Ovary (tissue), 9 donors: ENCODE data around the gene ANKRD31. TPM values are rescaled to one million over a fixed set of nuclear protein-coding genes. Genes with fewer than 3 reads are reported as not detected.
"Not testable (repeated sequence)": the region's sequence is repeated elsewhere in the genome, so short reads cannot be mapped to it uniquely, and the experiment has no call there.

Experiments used
- DNase-seq, 5 donors: peaks; one replicate each; pipeline ENCODE4 v3.0.0-alpha.2; 2019 to 2020
- H3K27ac ChIP-seq, 2 donors: fragments of 200-600 bp; one replicate each; pipeline versions ENCODE4 v1.5.1 to v1.8.0; 2019 to 2022
- H3K27me3 ChIP-seq: fragments of 200-600 bp; one replicate; pipeline ENCODE4 v1.8.0; 2022
- H3K36me3 ChIP-seq: fragments of 200-600 bp; sonication (generic); one replicate; pipeline ENCODE4 v1.5.1; 2019
- H3K4me1 ChIP-seq: one replicate; pipeline ENCODE4 v1.8.1; 2013; ENCODE audit warnings: mild to moderate bottlenecking, moderate library complexity; ENCODE audit not compliant: insufficient read depth
- H3K4me3 ChIP-seq: fragments of 200-600 bp; sonication (generic); one replicate; pipeline ENCODE4 v1.5.1; 2017
- H3K9me3 ChIP-seq, 2 donors: fragments of 200-600 bp in 1 of 2; sonication (generic) in 1 of 2; one replicate each; pipeline versions ENCODE4 v1.5.1 to v1.8.1; 2013 to 2019; ENCODE audit warnings: mild to moderate bottlenecking in 1 of 2, moderate library complexity in 1 of 2
- EP300 ChIP-seq: sonication (generic); formaldehyde crosslinking; IDR thresholded peaks from one replicate; pipeline ENCODE4 v1.6.1; 2017; ENCODE audit warnings: antibody characterized with exemption
- POLR2A ChIP-seq: fragments of 450-650 bp; IDR thresholded peaks from one replicate; pipeline ENCODE4 v1.6.1; 2017; ENCODE audit warnings: antibody characterized with exemption, mild to moderate bottlenecking, moderate library complexity
- WGBS, 3 donors: extraction: QIAGEN DNeasy Blood & Tissue Kit in 1 of 3; methylation state at CpG; one replicate each; pipeline versions ENCODE4 v1.1.5 to v1.1.7; 2013 to 2017; 5-methylcytosine and 5-hydroxymethylcytosine counted together
- intact Hi-C, 4 donors: fragments of 100-400 bp; cut with DNase I; formaldehyde crosslinking; loops; one replicate each; pipeline versions ENCODE4 v1.11.0 to v1.15.1; 2022 to 2023
- polyA plus RNA-seq, 2 donors: library from polyadenylated mRNA; stranded (reverse); fragments of 200-250 nt in 1 of 2; fragments of 350-450 nt in 1 of 2; fragmentation: Illumina TruSeq in 1 of 2; extraction: RNeasy Lipid Tissue Mini Kit (QIAGEN cat#74804) in 1 of 2; gene quantifications; one replicate each; pipeline ENCODE4 v1.2.3, GENCODE V29; 2013 to 2014
- total RNA-seq, 7 donors: library from RNA; depleted of rRNA in 2 of 7; stranded (reverse); fragments of >200 nt in 2 of 7; fragmentation: NEBNext Ultra II Directional in 3 of 7; extraction: Animal tissue kit (Norgen Biotek cat#: 25700) in 3 of 7; gene quantifications; one replicate each; pipeline versions ENCODE4 v1.1.0 to v1.2.4, GENCODE V29; 2016 to 2023
- TF ChIP-seq, protein P1 (sequence below), 3 donors: fragments of 450-650 bp in 2 of 3; fragments of 200-600 bp in 1 of 3; IDR thresholded peaks; one replicate each; pipeline versions ENCODE4 v1.5.1 to v1.8.0; 2016 to 2022; ENCODE audit warnings: antibody characterized with exemption in 3 of 3, mild to moderate bottlenecking in 1 of 3
- donor health status: DM: no; HTN: no; CAD: no; lungs with moderate emphysema.
- donor health status: DM: no; HTN: no; CAD: no.
- donor health status: Bipolar disorder and iron deficiency.
- donor health status: DM: yes; HTN: yes; CAD: no.
- donor health status: DM: no; HTN: no; CAD: no.
- donor health status: DM: yes; HTN: yes; CAD: no.

ANKRD31 gene
- total and polyA plus RNA-seq, 9 donors: 0.11 to 0.55 (median 0.36) TPM

DNA sequence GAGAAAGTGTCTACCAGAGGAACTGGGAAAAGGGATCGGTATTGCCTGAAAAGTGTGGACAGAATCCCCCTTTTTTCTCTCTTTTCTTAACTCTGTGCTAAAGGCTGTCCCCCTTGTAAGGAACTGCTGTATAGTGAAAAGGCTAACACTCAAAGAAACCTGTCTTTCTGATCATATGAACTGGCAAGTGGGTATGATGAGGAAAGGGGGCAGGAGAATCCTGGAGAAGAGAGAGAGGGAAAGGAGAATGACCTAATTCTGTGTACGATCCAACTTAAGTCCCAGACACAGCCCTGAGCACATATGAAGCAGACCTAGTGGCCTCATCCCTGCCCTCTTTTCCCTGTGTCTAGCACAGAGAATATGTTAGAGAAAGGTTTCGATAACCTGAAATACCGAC, 967 bp downstream of the ANKRD31 start:
- TF ChIP-seq, protein P1, sequence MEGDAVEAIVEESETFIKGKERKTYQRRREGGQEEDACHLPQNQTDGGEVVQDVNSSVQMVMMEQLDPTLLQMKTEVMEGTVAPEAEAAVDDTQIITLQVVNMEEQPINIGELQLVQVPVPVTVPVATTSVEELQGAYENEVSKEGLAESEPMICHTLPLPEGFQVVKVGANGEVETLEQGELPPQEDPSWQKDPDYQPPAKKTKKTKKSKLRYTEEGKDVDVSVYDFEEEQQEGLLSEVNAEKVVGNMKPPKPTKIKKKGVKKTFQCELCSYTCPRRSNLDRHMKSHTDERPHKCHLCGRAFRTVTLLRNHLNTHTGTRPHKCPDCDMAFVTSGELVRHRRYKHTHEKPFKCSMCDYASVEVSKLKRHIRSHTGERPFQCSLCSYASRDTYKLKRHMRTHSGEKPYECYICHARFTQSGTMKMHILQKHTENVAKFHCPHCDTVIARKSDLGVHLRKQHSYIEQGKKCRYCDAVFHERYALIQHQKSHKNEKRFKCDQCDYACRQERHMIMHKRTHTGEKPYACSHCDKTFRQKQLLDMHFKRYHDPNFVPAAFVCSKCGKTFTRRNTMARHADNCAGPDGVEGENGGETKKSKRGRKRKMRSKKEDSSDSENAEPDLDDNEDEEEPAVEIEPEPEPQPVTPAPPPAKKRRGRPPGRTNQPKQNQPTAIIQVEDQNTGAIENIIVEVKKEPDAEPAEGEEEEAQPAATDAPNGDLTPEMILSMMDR (IDR thresholded peaks at IDR 0.05): no peak
- no peak for TF ChIP-seq POLR2A
- TF ChIP-seq EP300: no peak
- Histone ChIP-seq H3K36me3 (no peaks in the 10 kb centered on the region), H3K4me1 (peaks cover 1% of the 10 kb centered on the region), H3K4me3 (no peak overlapping the region), H3K9me3 (no peaks in the 10 kb centered on the region), H3K27me3 (no peaks in the 10 kb centered on the region), H3K27ac (peak overlapping the region in 1 of 2 donors; percentile 67)
- WGBS, 3 donors: 91 to 95% (median 94%) methylated on average over 4 of the region's 4 CpGs
- intact Hi-C loops: loop anchor here in 2 of 4 donors (10.0 kb wide), 2 partner anchors 439 to 449 kb away; no protein-coding TSS in a partner anchor
- no peak for DNase-seq

- no peaks in the 10 kb centered on the region for H3K9me3 ChIP-seq
- no peak overlapping the region for H3K4me3 ChIP-seq
- TF ChIP-seq, protein P1 (IDR thresholded peaks at IDR 0.05): no peak
- TF ChIP-seq POLR2A (no peak), EP300 (no peak)
- intact Hi-C loops: loop anchor here in 2 of 4 donors (10.0 kb wide), 2 partner anchors 441 to 451 kb away; no protein-coding TSS in a partner anchor
- H3K27ac ChIP-seq: no peak overlapping the region
- peaks cover 1% of the 10 kb centered on the region for H3K4me1 ChIP-seq
- no peaks in the 10 kb centered on the region for H3K27me3 ChIP-seq
- H3K36me3 ChIP-seq: no peaks in the 10 kb centered on the region
- no peak for DNase-seq
Observed at GRCh38 chr5:75234251-75234650, 2.4 kb downstream of the ANKRD31 start.

DNA sequence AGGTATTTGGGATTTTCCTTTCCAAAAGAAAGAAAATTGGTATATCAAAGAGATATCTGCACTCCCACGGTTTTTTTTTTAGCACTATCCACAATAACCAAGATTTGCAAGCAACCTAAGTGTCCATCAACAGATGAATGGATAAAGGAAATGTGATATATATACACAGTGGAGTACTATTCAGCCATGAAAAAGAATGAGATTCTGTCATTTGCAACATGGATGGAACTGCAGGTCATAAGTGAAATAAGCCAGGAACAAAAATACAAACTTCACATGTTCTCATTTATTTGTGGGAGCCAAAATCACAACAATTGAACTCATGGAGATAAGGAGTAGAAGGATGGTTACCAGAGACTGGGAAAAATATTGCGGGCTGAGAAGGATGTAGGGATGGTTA, 9.8 kb downstream of the ANKRD31 start:
- TF ChIP-seq, protein P1 (IDR thresholded peaks at IDR 0.05): no peak
- TF ChIP-seq EP300: no peak
- TF ChIP-seq POLR2A: no peak
- Histone ChIP-seq H3K27me3 (no peaks in the 10 kb centered on the region), H3K4me3 (no peak overlapping the region), H3K9me3 (no peaks in the 10 kb centered on the region), H3K36me3 (no peaks in the 10 kb centered on the region), H3K4me1 (no peaks in the 10 kb centered on the region), H3K27ac (no peak overlapping the region)
- no peak for DNase-seq
- intact Hi-C loops: loop anchor here in 1 of 4 donors (10.0 kb wide), 1 partner anchor 438 kb away; no protein-coding TSS in a partner anchor
- 79 to 86% (median 83%) methylated on average over 2 of the region's 2 CpGs for WGBS, 3 donors

DNA sequence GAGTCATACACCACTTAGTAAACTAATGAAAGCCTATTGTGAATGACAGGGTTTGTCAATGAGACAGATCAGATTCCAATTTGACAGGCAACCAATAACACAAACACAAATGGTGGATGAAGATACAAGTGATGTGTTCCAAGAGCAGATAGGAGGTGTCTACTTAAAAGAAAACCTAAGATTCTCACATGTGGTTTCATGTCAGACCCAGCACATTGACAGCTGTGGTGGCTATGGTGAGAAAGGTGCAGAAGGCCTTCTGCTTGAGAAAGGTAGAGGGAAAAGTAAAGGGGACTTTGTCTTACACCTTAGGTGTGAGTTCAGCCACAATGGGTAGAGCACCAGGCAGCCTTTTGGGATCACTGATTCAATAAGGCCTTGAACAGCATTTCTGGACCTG, 11.2 kb downstream of the ANKRD31 start:
- H3K27ac ChIP-seq: no peak overlapping the region
- no peaks in the 10 kb centered on the region for H3K9me3 ChIP-seq
- H3K36me3 ChIP-seq: no peaks in the 10 kb centered on the region
- TF ChIP-seq POLR2A (no peak), EP300 (no peak)
- TF ChIP-seq, protein P1 (IDR thresholded peaks at IDR 0.05): no peak
- DNase-seq: no peak
- H3K4me3 ChIP-seq: no peak overlapping the region
- no peaks in the 10 kb centered on the region for H3K4me1 ChIP-seq
- no peaks in the 10 kb centered on the region for H3K27me3 ChIP-seq
- intact Hi-C loops: loop anchor here in 1 of 4 donors (10.0 kb wide), 1 partner anchor 439 kb away; no protein-coding TSS in a partner anchor

GRCh38 chr5:75220787-75221186, 15.9 kb downstream of the ANKRD31 start:
- 68 to 79% (median 78%) methylated on average over 2 of the region's 2 CpGs for WGBS, 3 donors
- H3K9me3 ChIP-seq, H3K27me3 ChIP-seq, H3K36me3 ChIP-seq, H3K27ac ChIP-seq, DNase-seq, H3K4me3 ChIP-seq, H3K4me1 ChIP-seq: not testable (repeated sequence)
- intact Hi-C loops: loop anchor here in 1 of 4 donors (10.0 kb wide), 1 partner anchor 444 kb away; no protein-coding TSS in a partner anchor
